Activated T-cell treated with anti-CD3 and anti-CD28 coated beads, Interleukin-2, amount 50 U/mL, for 72 hours (primary cell): ENCODE results near the gene MTG1. TPM values are rescaled to one million over a fixed set of nuclear protein-coding genes. Genes with fewer than 3 reads are reported as not detected.
"Not testable (repeated sequence)": the region's sequence is repeated elsewhere in the genome, so short reads cannot be mapped to it uniquely, and the experiment has no call there.

Experiments
- ATAC-seq, 2 donors: fragments of 150-1000 bp; cut with Tn5 transposase; replicated peaks in 1 of 2; 2 replicates each; pipeline ENCODE4 v1.10.0; 2021; ENCODE audit warnings: moderate library complexity in 2 of 2, mild to moderate bottlenecking in 1 of 2
- DNase-seq, 2 donors: peaks; one replicate each; pipeline ENCODE4 v3.0.0; 2021 to 2022; ENCODE audit warnings: mixed read lengths in 1 of 2
- H3K27ac Mint-ChIP-seq: one replicate; pipeline ENCODE4 v1.8.0; 2022; ENCODE audit warnings: mild to moderate bottlenecking, moderate library complexity, mixed read lengths
- H3K27me3 Mint-ChIP-seq: one replicate; pipeline ENCODE4 v1.8.0; 2022; ENCODE audit warnings: low read depth, mixed read lengths
- H3K36me3 Mint-ChIP-seq, 2 donors: one replicate each; pipeline ENCODE4 v1.8.0; 2022; ENCODE audit warnings: mixed read lengths in 2 of 2, mild to moderate bottlenecking in 1 of 2; ENCODE audit not compliant: insufficient read depth in 2 of 2
- H3K4me1 Mint-ChIP-seq: one replicate; pipeline ENCODE4 v1.8.0; 2022; ENCODE audit warnings: low read depth, mixed read lengths
- H3K4me3 Mint-ChIP-seq, 2 donors: one replicate each; pipeline ENCODE4 v1.8.0; 2022; ENCODE audit warnings: mild to moderate bottlenecking in 2 of 2, mixed read lengths in 2 of 2, moderate library complexity in 2 of 2
- H3K9me3 Mint-ChIP-seq, 2 donors: one replicate each; pipeline ENCODE4 v1.8.0; 2022; ENCODE audit warnings: mixed read lengths in 2 of 2
- total RNA-seq, 2 donors: library from RNA; stranded (reverse); gene quantifications; one replicate each; pipeline ENCODE4 v1.2.3, GENCODE V29; 2022

Gene MTG1
- total RNA-seq, 2 donors from 2014 or later, result 58.0 to 67.2 TPM

DNA sequence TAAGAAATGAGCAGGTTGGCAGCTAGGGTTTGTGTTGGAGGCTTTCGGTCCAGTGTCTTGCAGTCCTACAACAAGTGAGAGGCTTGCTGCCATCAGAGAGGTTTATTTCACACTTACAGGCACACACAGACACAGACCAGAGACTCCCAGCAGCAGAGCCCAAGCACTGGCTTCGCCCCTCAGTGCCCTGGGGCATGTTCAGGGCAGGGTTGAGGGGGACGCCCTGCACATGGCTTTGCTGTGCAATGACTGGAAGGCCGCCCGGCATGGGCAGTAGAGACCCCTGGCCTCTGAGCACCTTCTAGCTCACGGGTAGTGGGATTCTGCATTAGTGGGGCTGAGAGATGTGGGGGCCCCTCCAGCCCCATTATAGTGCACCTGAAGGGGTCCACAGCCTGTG is 26.6 kb downstream of the MTG1 start:
- Mint-ChIP-seq H3K36me3 (peaks cover 4 to 7% of the 10 kb centered on the region in 2 donors), H3K27me3 (no peaks in the 10 kb centered on the region), H3K4me3 (no peak overlapping the region), H3K9me3 (no peaks in the 10 kb centered on the region), H3K27ac (no peak overlapping the region), H3K4me1 (no peaks in the 10 kb centered on the region)
- no peak for DNase-seq
- no peak for ATAC-seq

DNA sequence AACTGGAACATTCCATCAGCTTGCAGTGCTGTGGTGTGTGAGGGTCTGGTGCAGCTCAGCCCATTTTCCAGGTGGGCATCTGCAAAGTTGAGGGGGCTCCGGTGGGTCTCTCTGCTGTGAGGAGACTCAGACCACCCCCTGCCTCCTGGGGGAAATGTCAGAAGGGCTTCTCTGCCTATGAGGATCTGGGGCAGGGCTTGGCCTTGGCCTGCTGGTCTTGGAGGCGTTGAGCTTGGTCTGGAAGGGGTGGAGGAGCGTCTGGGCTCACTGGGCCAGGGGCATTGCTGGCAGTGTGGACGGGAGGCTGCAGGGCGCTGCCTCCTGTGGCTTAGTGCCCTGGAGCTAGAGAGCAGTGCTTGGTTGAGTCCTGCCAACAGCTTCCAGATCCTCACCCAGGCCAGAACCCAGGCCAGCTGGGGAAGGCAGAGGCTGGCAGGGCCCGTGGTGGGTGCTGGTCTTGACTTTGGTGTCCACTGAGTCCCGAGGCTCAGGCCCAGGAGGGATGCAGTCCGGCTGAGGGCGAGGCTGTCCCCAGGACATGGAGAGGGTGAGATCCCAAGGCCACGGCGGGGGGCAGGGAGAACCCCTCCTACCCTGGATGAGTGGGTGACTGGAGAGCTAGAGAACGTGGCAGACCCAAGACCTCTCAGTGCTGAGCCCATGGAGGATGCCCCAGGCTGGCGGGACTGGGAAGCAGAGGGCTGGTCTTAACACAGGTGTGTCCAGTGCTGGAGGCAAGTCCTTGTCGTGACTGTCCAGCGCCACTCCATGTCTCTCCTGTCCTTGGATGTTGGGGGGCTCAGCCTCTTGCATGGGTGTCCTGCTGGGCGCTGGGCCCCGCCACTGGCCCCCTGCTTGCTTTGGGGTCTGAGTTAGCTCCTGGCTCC is 27.6 kb downstream of the MTG1 start:
- no peaks in the 10 kb centered on the region for H3K4me1 Mint-ChIP-seq
- H3K4me3 Mint-ChIP-seq, result no peak overlapping the region
- no peak overlapping the region for H3K27ac Mint-ChIP-seq
- H3K9me3 Mint-ChIP-seq, result no peaks in the 10 kb centered on the region
- ATAC-seq (no peak), DNase-seq (no peak)
- no peaks in the 10 kb centered on the region for H3K27me3 Mint-ChIP-seq
- H3K36me3 Mint-ChIP-seq, result peaks cover 0 to 3% of the 10 kb centered on the region in 2 donors

DNA sequence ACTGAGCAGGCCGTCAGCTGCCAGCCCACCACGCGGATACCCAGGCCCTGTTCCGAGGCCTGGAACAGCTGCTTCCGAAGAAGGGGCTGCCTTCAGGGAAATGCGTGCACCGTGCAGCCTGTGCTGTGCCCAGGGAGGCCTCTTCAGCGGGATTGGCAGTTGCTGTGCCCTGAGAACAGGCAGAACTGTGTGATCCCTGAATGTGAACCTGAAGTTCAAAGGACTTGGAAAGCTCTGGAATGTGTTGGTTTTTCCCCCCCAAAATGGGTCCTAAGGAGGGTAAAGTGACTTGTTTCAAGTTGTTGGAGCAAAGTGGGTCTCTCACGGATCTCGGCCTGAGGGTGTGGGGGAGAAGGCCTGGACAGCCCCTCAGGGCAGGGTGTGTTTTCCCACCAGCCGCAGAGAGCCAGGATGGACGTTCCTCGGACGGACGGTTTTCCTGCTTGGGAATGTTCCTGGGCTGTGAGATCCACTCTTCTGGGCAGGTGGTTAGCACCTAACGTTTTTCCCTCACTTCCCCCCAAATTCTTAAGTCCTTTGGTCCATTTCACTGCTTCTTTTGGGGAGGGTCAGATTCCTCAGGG is 28.4 kb downstream of the MTG1 start:
- H3K4me1 Mint-ChIP-seq, result no peaks in the 10 kb centered on the region
- H3K9me3 Mint-ChIP-seq, result no peaks in the 10 kb centered on the region
- peak overlapping the region; percentile 17 to 56 for H3K4me3 Mint-ChIP-seq
- no peaks in the 10 kb centered on the region for H3K27me3 Mint-ChIP-seq
- DNase-seq (no peak), ATAC-seq (no peak)
- H3K36me3 Mint-ChIP-seq, result peaks cover 0 to 3% of the 10 kb centered on the region in 2 donors
- no peak overlapping the region for H3K27ac Mint-ChIP-seq

DNA sequence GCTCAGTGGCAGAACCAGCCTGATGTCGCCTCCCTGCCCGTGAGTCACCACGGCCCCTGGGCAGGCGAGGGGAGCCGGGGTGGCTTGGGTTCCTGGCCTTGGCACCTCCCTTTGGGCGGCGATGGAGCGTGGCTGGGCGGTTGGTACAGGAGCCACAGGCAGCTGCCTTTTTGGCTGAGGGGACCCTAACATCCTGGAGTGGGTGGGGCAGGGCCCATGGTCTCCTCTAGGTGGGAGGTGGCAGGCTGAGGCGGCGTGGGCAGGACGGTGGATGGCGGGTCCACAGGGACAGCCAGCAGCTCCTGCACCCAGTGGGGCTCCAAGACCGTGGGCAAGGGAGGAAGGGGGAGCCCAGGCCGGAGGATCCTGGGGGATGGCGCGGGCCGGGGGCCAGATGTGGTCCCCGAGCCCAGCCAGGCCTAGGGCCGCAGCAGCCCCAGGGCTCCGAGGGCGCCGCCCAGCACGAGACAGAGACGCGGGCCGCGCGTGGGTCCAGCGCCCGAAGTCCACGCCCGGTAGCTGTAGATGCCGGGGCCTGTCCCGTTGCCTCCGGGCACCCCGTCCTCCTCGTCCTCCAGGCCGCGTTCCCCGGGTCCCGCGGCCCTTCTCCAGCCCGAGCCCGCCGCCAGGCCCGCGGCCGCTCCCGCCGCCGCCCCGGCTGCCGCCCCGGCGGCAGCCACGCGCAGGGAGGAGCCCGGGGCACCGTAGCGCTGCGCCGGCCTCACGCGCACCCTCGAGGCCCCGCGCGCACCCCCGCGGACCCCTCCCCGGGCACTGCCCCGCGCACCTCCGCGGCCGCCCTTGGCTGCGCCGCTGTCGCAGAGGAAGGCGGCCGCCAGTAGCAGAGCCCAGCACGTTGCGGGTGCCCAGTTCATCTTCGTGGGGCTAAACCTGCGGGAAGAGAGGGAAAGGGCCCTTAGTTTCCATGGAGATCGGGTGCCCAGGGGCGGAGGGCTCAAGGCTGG is 29.1 kb downstream of the MTG1 start:
- H3K27ac Mint-ChIP-seq, result no peak overlapping the region
- no peaks in the 10 kb centered on the region for H3K9me3 Mint-ChIP-seq
- ATAC-seq, result peak; percentile 28 to 50
- peaks cover 0 to 3% of the 10 kb centered on the region in 2 donors for H3K36me3 Mint-ChIP-seq
- peak overlapping the region; percentile 50 to 56 for H3K4me3 Mint-ChIP-seq
- H3K27me3 Mint-ChIP-seq, result no peaks in the 10 kb centered on the region
- H3K4me1 Mint-ChIP-seq, result no peaks in the 10 kb centered on the region
- DNase-seq, result peak in 1 of 2 donors; percentile 32

DNA sequence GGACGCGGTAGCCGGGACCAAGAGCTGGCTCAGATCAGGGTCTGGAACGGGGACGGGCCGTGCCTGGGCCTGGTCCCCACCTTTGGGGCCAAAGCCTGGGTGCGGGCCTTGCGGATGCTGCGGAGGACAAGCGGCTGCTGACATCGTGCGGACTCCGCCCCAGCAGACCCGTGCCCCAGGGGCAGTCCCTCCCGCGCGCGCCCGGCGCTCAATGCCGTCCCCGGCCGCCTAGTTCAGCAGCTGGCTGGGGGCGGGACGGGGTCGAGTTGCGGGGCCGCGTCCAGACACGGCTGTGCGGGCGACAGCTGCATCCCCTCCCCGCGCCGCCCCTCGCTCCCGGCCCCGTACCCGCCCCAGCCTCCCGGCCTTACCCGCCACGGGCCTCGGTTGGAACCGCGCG is 30.1 kb downstream of the MTG1 start:
- H3K4me1 Mint-ChIP-seq, H3K4me3 Mint-ChIP-seq, DNase-seq, H3K27me3 Mint-ChIP-seq, H3K9me3 Mint-ChIP-seq, H3K27ac Mint-ChIP-seq, H3K36me3 Mint-ChIP-seq: not testable (repeated sequence)
- ATAC-seq, result peak; percentile 12 to 42

DNA sequence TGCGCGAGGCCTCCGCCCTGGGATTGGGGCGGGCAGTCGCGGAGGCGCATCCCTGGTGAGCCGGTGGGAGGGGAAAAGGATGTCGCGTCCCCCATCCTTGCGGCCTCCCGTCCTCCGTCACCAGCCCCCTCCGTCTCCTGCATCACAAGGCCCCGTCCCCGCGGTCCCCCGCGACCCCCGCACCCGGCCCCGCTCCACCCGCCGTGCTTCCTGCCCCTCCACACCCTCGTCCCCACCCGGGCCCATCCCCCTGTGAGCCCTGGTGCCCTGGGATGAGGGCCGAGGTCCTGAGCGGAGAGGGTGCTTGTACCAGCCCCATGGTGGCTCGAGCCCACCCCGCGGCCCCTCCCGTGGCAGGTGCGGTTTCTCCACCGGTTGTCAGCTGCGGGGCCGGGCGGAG is 30.6 kb downstream of the MTG1 start, which contains the start of gene SPRN:
SPRN (minus strand) TSS at position 25 of the 400 bp plus-strand sequence. CDS start 944 bp downstream, outside the sequence.
- not testable (repeated sequence) for H3K36me3 Mint-ChIP-seq, H3K9me3 Mint-ChIP-seq, H3K27me3 Mint-ChIP-seq, H3K27ac Mint-ChIP-seq, DNase-seq, H3K4me1 Mint-ChIP-seq
- H3K4me3 Mint-ChIP-seq, result peak within 1 kb of the TSS; percentile 50 to 56
- peak in 1 of 2 donors; percentile 21 for ATAC-seq

DNA sequence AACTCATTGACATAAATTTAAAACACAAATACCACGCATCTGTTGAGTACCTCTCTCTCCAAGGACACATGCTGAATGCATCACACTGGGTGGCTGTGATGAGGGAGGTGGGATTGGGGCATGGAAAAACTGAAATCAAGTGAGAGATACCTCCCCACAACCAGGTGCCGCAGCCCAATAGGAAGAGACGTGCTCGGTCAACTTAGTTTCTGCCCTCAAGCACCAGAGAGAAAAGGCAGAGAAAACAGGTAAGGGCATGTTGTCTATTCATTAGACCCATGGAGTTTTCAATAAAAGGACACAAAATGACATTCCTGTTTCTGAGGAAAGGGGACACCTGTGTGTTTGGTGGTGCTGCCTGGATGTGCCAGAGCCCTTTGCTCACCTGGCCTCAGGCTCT is 35.6 kb downstream of the MTG1 start:
- not testable (repeated sequence) for H3K36me3 Mint-ChIP-seq, H3K9me3 Mint-ChIP-seq, H3K4me3 Mint-ChIP-seq, H3K27ac Mint-ChIP-seq, H3K27me3 Mint-ChIP-seq, DNase-seq, H3K4me1 Mint-ChIP-seq, ATAC-seq

DNA sequence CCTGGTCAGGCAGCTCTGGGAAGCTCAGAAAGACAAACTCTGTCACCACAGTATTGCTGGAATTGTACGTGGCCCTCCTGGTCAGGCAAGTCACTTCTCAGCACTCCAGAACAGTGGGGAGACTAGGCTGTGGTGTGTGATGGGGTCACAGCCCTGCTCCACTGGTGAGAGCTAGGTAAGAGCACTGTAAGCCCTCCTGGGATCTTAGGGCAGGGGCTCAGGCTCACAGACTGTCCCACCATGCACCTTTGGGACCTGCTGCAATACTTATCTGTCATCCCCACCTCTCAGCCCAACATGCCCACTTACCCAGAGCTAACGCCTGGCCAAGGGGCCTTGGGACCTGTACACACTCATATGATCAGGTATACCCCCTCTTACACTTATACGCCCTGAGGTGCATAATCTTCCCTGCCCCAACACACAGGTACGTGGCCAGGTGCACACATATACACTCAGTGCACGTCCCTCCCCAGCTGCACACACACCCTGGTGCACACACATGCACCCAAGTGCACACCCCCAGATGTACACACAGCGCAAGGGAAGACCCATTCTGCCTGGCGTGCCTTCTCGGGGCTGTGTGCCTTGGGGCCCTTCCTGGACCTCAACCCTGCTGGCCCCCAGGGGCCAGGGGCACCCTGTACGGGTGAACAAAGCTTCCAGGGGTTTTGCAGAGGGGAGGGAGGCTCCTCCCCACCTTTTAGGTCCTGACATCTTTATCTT is 38.1 kb downstream of the MTG1 start:
- ATAC-seq, result peak; percentile 7 to 43
- H3K9me3 Mint-ChIP-seq, DNase-seq: not testable (repeated sequence)

DNA sequence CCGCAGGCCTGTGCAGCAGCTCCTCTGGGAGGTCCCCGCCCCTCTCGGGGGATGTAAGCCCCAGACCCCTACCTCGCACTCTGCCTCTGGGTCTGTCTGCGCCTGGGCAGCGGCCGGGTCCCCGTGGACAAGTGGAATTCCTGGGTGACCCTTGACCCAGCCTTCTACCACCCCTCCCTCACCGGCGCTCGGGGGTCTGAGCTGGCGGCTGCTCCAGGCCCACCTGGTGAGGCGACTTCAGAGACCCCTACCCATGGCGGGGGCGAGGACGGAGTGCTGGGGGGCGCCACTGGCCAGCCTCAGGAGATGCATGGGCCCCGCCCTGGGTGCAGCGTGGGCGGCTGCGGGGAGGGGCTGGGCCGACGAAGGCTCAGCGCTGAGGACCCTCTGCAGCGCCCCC is 38.8 kb downstream of the MTG1 start:
- H3K9me3 Mint-ChIP-seq, H3K4me1 Mint-ChIP-seq, DNase-seq, H3K4me3 Mint-ChIP-seq, H3K36me3 Mint-ChIP-seq, H3K27ac Mint-ChIP-seq: not testable (repeated sequence)
- peak in 1 of 2 donors; percentile 22 for ATAC-seq
- peaks cover 13% of the 10 kb centered on the region for H3K27me3 Mint-ChIP-seq

More for the DNA sequence above, 38.1 kb downstream of the MTG1 start:
- not testable (repeated sequence) for H3K27ac Mint-ChIP-seq, H3K4me1 Mint-ChIP-seq, H3K27me3 Mint-ChIP-seq, H3K4me3 Mint-ChIP-seq, H3K36me3 Mint-ChIP-seq

DNA sequence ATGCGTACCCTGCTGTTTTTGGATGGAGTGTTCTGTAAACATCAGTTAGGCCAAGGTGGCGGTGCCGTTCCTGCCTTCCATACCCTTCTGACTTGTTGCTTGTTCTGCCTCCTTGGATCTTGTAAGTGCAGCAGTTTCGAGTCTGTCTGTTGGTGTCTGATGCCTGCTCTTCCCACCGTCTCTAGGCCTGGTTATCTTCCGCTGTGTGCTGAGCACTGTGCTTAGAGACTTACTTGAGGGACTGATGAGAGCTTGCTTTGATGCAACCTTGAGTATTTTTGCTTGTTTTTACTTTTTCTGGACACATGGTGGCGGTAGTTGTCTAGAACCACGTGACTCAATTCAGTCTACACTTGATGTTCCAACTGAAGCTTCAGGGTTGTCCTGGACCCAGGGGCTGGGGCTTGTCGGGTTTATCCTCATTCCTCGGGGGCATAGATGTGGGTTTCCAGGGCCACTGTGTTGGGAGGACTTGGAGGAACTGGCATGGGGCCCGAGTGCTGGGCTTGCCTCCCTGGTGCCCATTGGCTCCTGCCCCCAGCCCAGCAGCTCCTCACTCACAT is 44.8 kb downstream of the MTG1 start:
- DNase-seq, result no peak
- Mint-ChIP-seq H3K36me3 (peaks cover 0 to 5% of the 10 kb centered on the region in 2 donors), H3K9me3 (peaks cover 0 to 2% of the 10 kb centered on the region in 2 donors), H3K4me1 (peaks cover 29% of the 10 kb centered on the region), H3K4me3 (no peak overlapping the region), H3K27me3 (peaks cover 13% of the 10 kb centered on the region), H3K27ac (no peak overlapping the region)
- ATAC-seq, result peak; percentile 27 to 32

DNA sequence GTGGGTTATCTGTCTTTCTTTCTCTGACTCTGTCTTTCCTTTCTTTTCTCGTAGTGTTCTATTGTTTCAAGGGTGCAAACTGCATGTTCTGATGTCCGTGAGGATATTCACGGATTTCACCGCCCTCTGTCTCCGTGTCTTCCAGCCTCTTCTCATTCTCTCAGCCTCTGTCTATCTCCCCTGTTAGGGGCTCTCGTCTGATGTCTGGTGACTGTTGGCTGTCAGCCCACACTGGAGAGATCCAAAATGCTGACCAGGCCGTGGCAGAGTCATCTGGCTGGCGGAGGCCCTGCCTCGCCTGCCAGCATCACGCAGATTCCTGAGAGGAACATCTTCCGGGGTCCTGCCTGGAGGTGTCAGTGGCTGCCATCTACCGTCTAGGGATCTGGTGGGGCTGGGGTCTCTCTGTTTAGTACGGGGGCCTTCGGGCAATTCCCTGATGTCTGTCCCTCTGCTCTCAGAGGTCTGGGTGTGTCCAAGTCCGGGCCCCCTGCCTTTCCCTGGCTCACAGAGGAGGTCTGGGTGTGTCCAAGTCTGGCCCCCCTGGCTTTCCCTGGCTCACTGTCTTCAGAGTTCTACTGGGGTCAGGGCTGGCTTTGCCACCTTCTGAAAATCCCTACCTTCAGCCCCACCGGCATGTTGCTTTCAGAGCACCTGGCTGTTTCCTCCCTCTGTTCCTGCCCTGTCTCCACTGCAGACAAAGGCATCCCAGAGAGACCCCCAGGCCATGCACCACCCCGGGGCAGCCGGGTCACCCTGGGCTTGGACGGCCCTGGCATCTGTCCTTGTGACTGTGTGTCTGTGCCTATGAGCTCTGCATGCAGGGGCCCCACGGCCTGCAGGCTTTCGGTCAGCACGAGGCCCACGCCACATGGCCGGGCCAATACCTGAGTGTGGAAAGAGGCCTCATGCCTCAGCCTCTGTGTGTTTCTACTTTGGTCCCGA is 45.8 kb downstream of the MTG1 start:
- Mint-ChIP-seq H3K4me3 (no peak overlapping the region), H3K4me1 (peaks cover 29% of the 10 kb centered on the region), H3K27ac (no peak overlapping the region), H3K9me3 (peaks cover 0 to 2% of the 10 kb centered on the region in 2 donors), H3K36me3 (peaks cover 0 to 6% of the 10 kb centered on the region in 2 donors), H3K27me3 (peaks cover 13% of the 10 kb centered on the region)
- DNase-seq, result no peak
- ATAC-seq, result no peak
